Right renal cortex interstitium (tissue), 3 donors: ENCODE data around the gene CEMIP2. TPM values are rescaled to one million over a fixed set of nuclear protein-coding genes. Genes with fewer than 3 reads are reported as not detected.

Experiments used
- DNase-seq, 3 donors: peaks; one replicate each; pipeline ENCODE4 v3.0.0-alpha.2; 2013; ENCODE audit warnings: low read depth in 3 of 3, low spot score in 2 of 3
- polyA plus RNA-seq, 3 donors: library from polyadenylated mRNA; unstranded; fragments of 120-200 nt; gene quantifications; one replicate each; pipeline ENCODE4 v1.2.1, GENCODE V29; 2013; ENCODE audit not compliant: insufficient read length in 3 of 3

Gene CEMIP2
- polyA plus RNA-seq, 3 donors, result 26.3 to 27.9 (median 27.7) TPM

GRCh38 chr9:71778085-71778484 is 9.8 kb upstream of the CEMIP2 start:
- no peak for DNase-seq

- no peak for DNase-seq
These were observed 6.6 kb upstream of the CEMIP2 start for GRCh38 chr9:71774920-71775319.

GRCh38 chr9:71772726-71773125 is 4.4 kb upstream of the CEMIP2 start:
- no peak for DNase-seq

- no peak for DNase-seq
These were observed 1.9 kb upstream of the CEMIP2 start for GRCh38 chr9:71770170-71770569.

GRCh38 chr9:71769175-71770161 is 1.2 kb upstream of the CEMIP2 start:
- DNase-seq, result no peak

- DNase-seq, result no peak
These were observed 464 bp downstream of the CEMIP2 start for GRCh38 chr9:71767776-71768321.

- DNase-seq, result no peak
These were observed 1.0 kb downstream of the CEMIP2 start for GRCh38 chr9:71767163-71767775.

- DNase-seq, result no peak
These were observed 1.6 kb downstream of the CEMIP2 start for GRCh38 chr9:71766663-71767062.

- DNase-seq, result no peak
These were observed 2.6 kb downstream of the CEMIP2 start for GRCh38 chr9:71765693-71766092.

- DNase-seq, result no peak
These were observed 3.4 kb downstream of the CEMIP2 start for GRCh38 chr9:71764891-71765290.

- no peak for DNase-seq
These were observed 3.9 kb downstream of the CEMIP2 start for GRCh38 chr9:71764463-71764862.

- no peak for DNase-seq
These were observed 4.5 kb downstream of the CEMIP2 start for GRCh38 chr9:71763832-71764231.

- no peak for DNase-seq
These were observed 5.2 kb downstream of the CEMIP2 start for GRCh38 chr9:71762900-71763653.

- no peak for DNase-seq
These were observed 6.4 kb downstream of the CEMIP2 start for GRCh38 chr9:71761938-71762353.

GRCh38 chr9:71760901-71761300 is 7.4 kb downstream of the CEMIP2 start:
- DNase-seq, result no peak

GRCh38 chr9:71758785-71759184 is 9.5 kb downstream of the CEMIP2 start:
- DNase-seq, result no peak

GRCh38 chr9:71758277-71758676 is 10.0 kb downstream of the CEMIP2 start:
- DNase-seq, result no peak

GRCh38 chr9:71756753-71757152 is 11.6 kb downstream of the CEMIP2 start:
- no peak for DNase-seq

- DNase-seq, result no peak
These were observed 12.4 kb downstream of the CEMIP2 start for GRCh38 chr9:71755869-71756268.

- no peak for DNase-seq
These were observed 13.1 kb downstream of the CEMIP2 start for GRCh38 chr9:71755230-71755629.

- DNase-seq, result no peak
These were observed 14.2 kb downstream of the CEMIP2 start for GRCh38 chr9:71754151-71754550.
